Stimulated activated CD4-positive, alpha-beta T cell treated with anti-CD3 and anti-CD28 coated beads, Interleukin-2, amount 100 ng/mL, for 24 hours (primary cell): Measurements from ENCODE around the gene SNX14.

ENCODE experiments used
- DNase-seq, 2 donors: peaks; one replicate each; pipeline ENCODE4 v3.0.0-alpha.2; 2020

The SNX14 gene

GRCh38 chr6:85461798-85462170, 131.9 kb downstream of the SNX14 start:
- no peak for DNase-seq

- no peak for DNase-seq
Observed at GRCh38 chr6:85460921-85461797, 132.5 kb downstream of the SNX14 start.

GRCh38 chr6:85460154-85460920, 133.3 kb downstream of the SNX14 start:
- no peak for DNase-seq

- DNase-seq, result no peak
Observed at GRCh38 chr6:85459224-85459901, 134.3 kb downstream of the SNX14 start.

GRCh38 chr6:85458782-85459181, 134.9 kb downstream of the SNX14 start:
- DNase-seq, result no peak

- DNase-seq, result no peak
Observed at GRCh38 chr6:85458184-85458583, 135.5 kb downstream of the SNX14 start.

- DNase-seq, result no peak
Observed at GRCh38 chr6:85456782-85457181, 136.9 kb downstream of the SNX14 start.
